Measurements from ENCODE around the gene FLAD1.

DNA sequence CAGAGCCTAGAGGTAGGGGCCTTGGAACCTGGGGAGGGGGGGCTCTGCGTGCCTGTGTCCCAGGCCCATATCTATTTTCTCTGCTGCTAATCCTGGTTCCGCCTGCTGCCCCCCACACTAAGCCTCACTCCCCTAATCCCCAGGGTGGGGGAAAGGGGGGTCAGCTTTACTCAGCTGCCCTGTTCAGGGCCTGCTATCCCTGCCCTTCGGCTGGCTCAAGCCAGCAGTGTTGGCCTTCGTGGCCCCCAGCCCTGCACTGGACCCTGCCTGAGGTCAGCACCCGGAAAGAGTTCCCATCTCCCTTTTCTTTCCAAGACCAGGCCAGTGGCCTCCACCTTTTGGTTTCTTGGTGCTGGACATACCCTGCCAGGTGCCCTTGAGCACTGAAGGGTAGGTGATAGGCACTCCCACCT is 27.9 kb downstream of the FLAD1 start:
- no peak for TF ChIP-seq POLR2AphosphoS5 (IDR thresholded peaks at IDR 0.05; ENCODE audit: borderline replicate concordance, low read depth, low read length)
- TF ChIP-seq EZH2 (IDR thresholded peaks at IDR 0.05), result no peak
- no peak for TF ChIP-seq FOXP2 (optimal IDR thresholded peaks at IDR 0.05; ENCODE audit: control extremely low read depth, extremely low read length, insufficient read depth)

All from SK-N-MC (cell line).